Neural cell (in vitro differentiated cells): Measurements from ENCODE around the gene GRAMD4. TPM values are rescaled to one million over a fixed set of nuclear protein-coding genes. Genes with fewer than 3 reads are reported as not detected.

Source experiments
- H2AFZ ChIP-seq: fragments of 200-600, 300-800 bp; sonication (generic), shearing (Covaris generic); 2 replicates; pipeline ENCODE4 v1.6.0; 2014; ENCODE audit warnings: low read depth, mild to moderate bottlenecking, antibody characterized with exemption, low read length, moderate library complexity
- H3F3A ChIP-seq: fragments of 200-600 bp; shearing (Covaris generic); 2 replicates; pipeline ENCODE4 v1.6.1; 2016; ENCODE audit warnings: mild to moderate bottlenecking, moderate library complexity, mixed read lengths, antibody characterized with exemption, low read length; ENCODE audit not compliant: insufficient read depth, poor library complexity, severe bottlenecking
- H3K27ac ChIP-seq: fragments of 200-600, 300-800 bp; sonication (generic), shearing (Covaris generic); 2 replicates; pipeline ENCODE4 v1.5.1; 2014; ENCODE audit warnings: mild to moderate bottlenecking, low read length, moderate library complexity
- H3K27me3 ChIP-seq: fragments of 300-800, 200-600 bp; sonication (generic), shearing (Covaris generic); 2 replicates; pipeline ENCODE4 v1.6.0; 2014; ENCODE audit warnings: mild to moderate bottlenecking, low read depth, low read length, moderate library complexity; ENCODE audit not compliant: insufficient read depth
- H3K36me3 ChIP-seq: fragments of 300-800, 200-600 bp; sonication (generic), shearing (Covaris generic); 2 replicates; pipeline ENCODE4 v1.5.1; 2014; ENCODE audit warnings: mild to moderate bottlenecking, antibody characterized with exemption, low read length, moderate library complexity; ENCODE audit not compliant: insufficient read depth
- H3K4me2 ChIP-seq: fragments of 300-800, 200-600 bp; sonication (generic), shearing (Covaris generic); 2 replicates; pipeline ENCODE4 v1.6.0; 2014; ENCODE audit warnings: mild to moderate bottlenecking, low read length
- H3K4me3 ChIP-seq: fragments of 300-800, 200-600 bp; sonication (generic), shearing (Covaris generic); 2 replicates; pipeline ENCODE4 v1.5.1; 2014; ENCODE audit warnings: mild to moderate bottlenecking, low read length, moderate library complexity
- H3K79me2 ChIP-seq: fragments of 200-600 bp; shearing (Covaris generic); replicated peaks from 2 replicates; pipeline ENCODE4 v1.6.0; 2014; ENCODE audit warnings: mild to moderate bottlenecking, low read length, moderate library complexity; ENCODE audit not compliant: insufficient read depth
- H3K9ac ChIP-seq: fragments of 300-800, 200-600 bp; sonication (generic), shearing (Covaris generic); 2 replicates; pipeline ENCODE4 v1.6.1; 2016; ENCODE audit warnings: mild to moderate bottlenecking, low read length, mixed read lengths
- H3K9me2 ChIP-seq: fragments of 200-600 bp; shearing (Covaris generic); 2 replicates; pipeline ENCODE4 v1.6.1; 2016; ENCODE audit warnings: mild to moderate bottlenecking, low read length, mixed read lengths; ENCODE audit not compliant: insufficient read depth
- H3K9me3 ChIP-seq: fragments of 200-600, 300-800 bp; sonication (generic), shearing (Covaris generic); 2 replicates; pipeline ENCODE4 v1.6.1; 2016; ENCODE audit warnings: mild to moderate bottlenecking, mixed run types, low read length, moderate library complexity, mixed read lengths
- H4K20me1 ChIP-seq: fragments of 200-600 bp; shearing (Covaris generic); 2 replicates; pipeline ENCODE4 v1.6.1; 2016; ENCODE audit warnings: mild to moderate bottlenecking, mixed run types; ENCODE audit not compliant: insufficient read depth
- CTCF ChIP-seq: fragments of 450-650 bp; IDR thresholded peaks from 2 replicates; pipeline ENCODE4 v1.5.1; 2014; ENCODE audit warnings: antibody characterized with exemption, mild to moderate bottlenecking, moderate library complexity; ENCODE audit not compliant: poor library complexity, severe bottlenecking
- EP300 ChIP-seq: fragments of 450-650 bp; conservative IDR thresholded peaks from 2 replicates; pipeline ENCODE4 v1.6.1; 2014; ENCODE audit warnings: antibody characterized with exemption, mild to moderate bottlenecking, moderate library complexity; ENCODE audit not compliant: poor library complexity, severe bottlenecking
- EZH2 ChIP-seq: fragments of 200-600, 300-800 bp; shearing (Covaris generic), sonication (generic); IDR thresholded peaks from 2 replicates; pipeline ENCODE4 v1.6.1; 2014; ENCODE audit warnings: antibody characterized with exemption, low read length, borderline replicate concordance, mild to moderate bottlenecking; ENCODE audit not compliant: insufficient read depth, poor library complexity, severe bottlenecking
- MXI1 ChIP-seq: fragments of 450-650 bp; conservative IDR thresholded peaks from 2 replicates; pipeline ENCODE4 v1.6.1; 2014; ENCODE audit warnings: antibody characterized with exemption, mild to moderate bottlenecking; ENCODE audit not compliant: poor library complexity, severe bottlenecking
- POLR2AphosphoS5 ChIP-seq: IDR thresholded peaks from 2 replicates; pipeline ENCODE4 v1.6.1; 2012
- RAD21 ChIP-seq: fragments of 450-650 bp; conservative IDR thresholded peaks from 2 replicates; pipeline ENCODE4 v1.6.1; 2014; ENCODE audit warnings: antibody characterized with exemption, mild to moderate bottlenecking, moderate library complexity
- SMC3 ChIP-seq: fragments of 450-650 bp; conservative IDR thresholded peaks from 2 replicates; pipeline ENCODE4 v1.6.1; 2014; ENCODE audit warnings: antibody characterized with exemption, mild to moderate bottlenecking, moderate library complexity; ENCODE audit not compliant: poor library complexity
- TAF1 ChIP-seq: IDR thresholded peaks from 2 replicates; pipeline ENCODE4 v1.6.1; 2012; ENCODE audit warnings: low read depth
- polyA plus RNA-seq: library from polyadenylated mRNA; depleted of rRNA; stranded (reverse); fragments of >200 nt; gene quantifications from 2 replicates; pipeline ENCODE4 v1.2.3, GENCODE V29; 2014
- TF ChIP-seq, protein P1 (sequence below): IDR thresholded peaks from 2 replicates; pipeline ENCODE4 v1.6.1; 2012; ENCODE audit warnings: borderline replicate concordance

Gene GRAMD4
- polyA plus RNA-seq, 1 donor from 2014 or later: 35.6 TPM

DNA sequence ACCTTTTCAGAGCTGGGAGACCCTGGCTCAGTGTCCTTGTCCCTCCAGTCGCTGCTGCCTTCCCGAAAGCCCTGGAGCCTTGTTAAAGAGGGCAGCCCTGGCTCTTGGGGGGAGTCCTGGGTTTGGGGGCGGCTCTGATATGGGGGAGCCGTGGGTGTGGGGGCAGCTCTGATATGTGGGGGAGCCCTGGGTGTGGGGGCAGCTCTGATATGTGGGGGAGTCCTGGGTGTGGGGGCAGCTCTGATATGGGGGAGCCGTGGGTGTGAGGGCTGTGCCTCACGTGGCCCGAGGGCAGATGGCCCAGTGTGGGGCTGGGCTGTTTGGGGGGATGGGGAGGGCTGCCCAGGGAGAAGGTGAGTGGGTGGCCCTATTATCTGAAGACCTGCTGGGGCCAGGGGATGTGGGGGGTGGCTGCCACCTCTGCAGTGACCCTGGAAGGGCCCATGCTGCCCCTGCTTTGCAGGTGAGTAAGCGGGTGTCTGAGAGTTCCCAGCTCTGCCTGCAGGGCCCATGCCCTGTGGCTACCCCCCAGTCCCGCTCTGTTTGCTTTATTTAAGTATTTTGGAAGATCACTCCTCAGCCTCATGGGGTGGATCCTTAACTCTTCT is 30.9 kb upstream of the GRAMD4 start:
- no peaks in the 10 kb centered on the region for H3K9me2 ChIP-seq
- no peak overlapping the region for H3K27ac ChIP-seq
- no peaks in the 10 kb centered on the region for H3F3A ChIP-seq
- no peak overlapping the region for H3K9ac ChIP-seq
- no peak overlapping the region for H2AFZ ChIP-seq
- H4K20me1 ChIP-seq: peaks cover 3% of the 10 kb centered on the region
- no peaks in the 10 kb centered on the region for H3K27me3 ChIP-seq
- H3K4me2 ChIP-seq: no peak overlapping the region
- TF ChIP-seq TAF1 (no peak), SMC3 (no peak), POLR2AphosphoS5 (no peak), EP300 (no peak), CTCF (no peak), EZH2 (no peak), RAD21 (no peak), MXI1 (no peak)
- TF ChIP-seq, protein P1, sequence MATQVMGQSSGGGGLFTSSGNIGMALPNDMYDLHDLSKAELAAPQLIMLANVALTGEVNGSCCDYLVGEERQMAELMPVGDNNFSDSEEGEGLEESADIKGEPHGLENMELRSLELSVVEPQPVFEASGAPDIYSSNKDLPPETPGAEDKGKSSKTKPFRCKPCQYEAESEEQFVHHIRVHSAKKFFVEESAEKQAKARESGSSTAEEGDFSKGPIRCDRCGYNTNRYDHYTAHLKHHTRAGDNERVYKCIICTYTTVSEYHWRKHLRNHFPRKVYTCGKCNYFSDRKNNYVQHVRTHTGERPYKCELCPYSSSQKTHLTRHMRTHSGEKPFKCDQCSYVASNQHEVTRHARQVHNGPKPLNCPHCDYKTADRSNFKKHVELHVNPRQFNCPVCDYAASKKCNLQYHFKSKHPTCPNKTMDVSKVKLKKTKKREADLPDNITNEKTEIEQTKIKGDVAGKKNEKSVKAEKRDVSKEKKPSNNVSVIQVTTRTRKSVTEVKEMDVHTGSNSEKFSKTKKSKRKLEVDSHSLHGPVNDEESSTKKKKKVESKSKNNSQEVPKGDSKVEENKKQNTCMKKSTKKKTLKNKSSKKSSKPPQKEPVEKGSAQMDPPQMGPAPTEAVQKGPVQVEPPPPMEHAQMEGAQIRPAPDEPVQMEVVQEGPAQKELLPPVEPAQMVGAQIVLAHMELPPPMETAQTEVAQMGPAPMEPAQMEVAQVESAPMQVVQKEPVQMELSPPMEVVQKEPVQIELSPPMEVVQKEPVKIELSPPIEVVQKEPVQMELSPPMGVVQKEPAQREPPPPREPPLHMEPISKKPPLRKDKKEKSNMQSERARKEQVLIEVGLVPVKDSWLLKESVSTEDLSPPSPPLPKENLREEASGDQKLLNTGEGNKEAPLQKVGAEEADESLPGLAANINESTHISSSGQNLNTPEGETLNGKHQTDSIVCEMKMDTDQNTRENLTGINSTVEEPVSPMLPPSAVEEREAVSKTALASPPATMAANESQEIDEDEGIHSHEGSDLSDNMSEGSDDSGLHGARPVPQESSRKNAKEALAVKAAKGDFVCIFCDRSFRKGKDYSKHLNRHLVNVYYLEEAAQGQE: no peak
- no peaks in the 10 kb centered on the region for H3K9me3 ChIP-seq
- H3K36me3 ChIP-seq: no peaks in the 10 kb centered on the region
- H3K4me3 ChIP-seq: no peak overlapping the region
- H3K79me2 ChIP-seq: no peaks in the 10 kb centered on the region

DNA sequence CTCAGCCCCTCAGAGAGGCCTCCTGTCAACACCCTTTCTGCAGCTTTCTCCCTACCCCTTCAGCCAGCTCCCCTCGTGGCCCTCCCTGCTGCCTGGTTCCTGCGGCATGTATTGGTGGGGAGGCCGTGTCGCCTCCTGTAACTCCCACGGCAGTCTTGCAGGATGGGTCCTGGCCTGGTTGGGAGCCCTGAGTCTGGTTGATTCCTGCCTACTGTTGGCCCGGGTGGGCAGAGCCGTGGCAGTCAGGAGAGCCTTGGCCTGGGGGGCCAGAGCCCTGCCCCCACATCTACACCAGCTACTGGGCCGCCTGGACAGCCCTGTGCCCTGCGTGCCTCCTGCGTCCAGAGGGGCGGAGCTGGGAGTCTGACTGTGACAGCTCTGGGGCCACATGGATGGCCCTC is 30.3 kb upstream of the GRAMD4 start:
- no peak overlapping the region for H3K4me3 ChIP-seq
- no peaks in the 10 kb centered on the region for H3K79me2 ChIP-seq
- H3K9me3 ChIP-seq: no peaks in the 10 kb centered on the region
- no peaks in the 10 kb centered on the region for H3F3A ChIP-seq
- H3K9ac ChIP-seq: no peak overlapping the region
- H3K9me2 ChIP-seq: no peaks in the 10 kb centered on the region
- no peaks in the 10 kb centered on the region for H3K27me3 ChIP-seq
- no peak overlapping the region for H2AFZ ChIP-seq
- H3K27ac ChIP-seq: no peak overlapping the region
- no peak overlapping the region for H3K4me2 ChIP-seq
- no peak for TF ChIP-seq TAF1
- TF ChIP-seq SMC3: no peak
- TF ChIP-seq, protein P1: no peak
- TF ChIP-seq EP300: no peak
- TF ChIP-seq RAD21: no peak
- TF ChIP-seq CTCF: no peak
- TF ChIP-seq EZH2: no peak
- no peak for TF ChIP-seq MXI1
- TF ChIP-seq POLR2AphosphoS5: no peak
- H4K20me1 ChIP-seq: peaks cover 3% of the 10 kb centered on the region
- no peaks in the 10 kb centered on the region for H3K36me3 ChIP-seq
